GM21447 (cell line): Measurements from ENCODE around the gene SNORC.
"Not testable (repeated sequence)": the region's sequence is repeated elsewhere in the genome, so short reads cannot be mapped to it uniquely, and the experiment has no call there.

ENCODE experiments used
- ATAC-seq: cut with Tn5 transposase; IDR thresholded peaks from one replicate; pipeline ENCODE4 v1.9.1; 2021; ENCODE audit not compliant: unreplicated experiment

SNORC gene

DNA sequence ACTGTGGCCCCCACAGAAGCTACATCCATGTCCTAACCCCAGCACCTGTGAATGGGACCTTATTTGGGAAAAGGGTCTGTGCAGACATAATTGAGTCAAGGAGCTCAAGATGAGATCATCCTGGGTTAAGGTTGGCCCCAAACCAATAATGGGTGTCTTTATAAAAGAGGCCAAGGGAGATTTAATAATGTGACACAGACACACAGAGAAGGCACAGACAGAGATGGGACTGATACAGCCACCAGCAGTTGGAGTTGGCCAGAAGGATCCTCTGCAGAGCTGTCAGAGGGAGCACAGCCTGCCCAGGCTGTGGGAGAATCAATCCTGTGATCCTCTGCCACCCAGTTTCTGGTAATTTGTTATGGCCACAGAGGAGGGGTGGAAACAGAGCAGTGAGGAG, 26.0 kb downstream of the SNORC start:
- no peak for ATAC-seq

DNA sequence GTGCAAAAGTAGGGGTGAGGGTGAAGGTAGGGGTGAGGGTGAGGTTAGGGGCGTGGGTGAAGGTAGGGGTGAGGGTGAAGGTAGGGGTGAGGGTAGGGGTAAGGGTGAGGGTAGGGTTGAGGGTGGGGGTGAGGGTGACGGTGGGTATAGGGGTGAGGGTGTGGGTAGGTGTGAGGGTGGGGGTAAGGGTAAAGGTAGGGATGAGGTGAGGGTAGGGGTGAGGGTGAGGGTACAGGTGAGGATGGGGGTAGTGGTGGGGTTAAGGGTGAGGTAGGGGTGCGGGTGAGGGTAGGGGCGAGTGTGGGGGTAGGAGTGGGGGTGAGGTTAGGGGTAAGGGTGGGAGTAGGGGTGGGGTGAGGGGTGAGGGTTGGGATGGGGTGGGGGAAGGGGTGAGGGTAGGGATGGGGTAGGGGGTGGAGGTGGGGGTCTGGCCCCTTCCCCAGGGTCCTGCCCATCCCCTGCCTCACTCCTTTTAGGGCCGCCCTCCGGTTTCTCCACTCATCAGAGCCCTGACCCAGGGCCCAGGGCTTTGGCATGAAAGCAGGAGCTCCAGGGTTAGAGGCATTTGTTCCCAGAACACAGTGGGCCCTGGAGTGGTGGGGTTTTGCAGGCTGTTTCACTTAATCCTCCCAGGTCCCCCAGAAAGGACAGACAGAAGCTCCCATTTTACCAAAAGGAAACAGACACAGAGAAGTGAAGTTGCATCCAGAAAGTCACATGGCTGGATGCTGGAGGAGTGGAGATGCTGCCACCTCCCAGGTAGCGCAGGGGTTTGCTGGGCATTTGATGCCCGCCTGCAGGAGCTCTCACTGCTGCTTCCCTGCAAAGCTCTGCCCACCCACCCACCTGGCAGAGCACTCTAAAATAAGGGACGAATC, 26.9 kb downstream of the SNORC start:
- ATAC-seq: no peak

DNA sequence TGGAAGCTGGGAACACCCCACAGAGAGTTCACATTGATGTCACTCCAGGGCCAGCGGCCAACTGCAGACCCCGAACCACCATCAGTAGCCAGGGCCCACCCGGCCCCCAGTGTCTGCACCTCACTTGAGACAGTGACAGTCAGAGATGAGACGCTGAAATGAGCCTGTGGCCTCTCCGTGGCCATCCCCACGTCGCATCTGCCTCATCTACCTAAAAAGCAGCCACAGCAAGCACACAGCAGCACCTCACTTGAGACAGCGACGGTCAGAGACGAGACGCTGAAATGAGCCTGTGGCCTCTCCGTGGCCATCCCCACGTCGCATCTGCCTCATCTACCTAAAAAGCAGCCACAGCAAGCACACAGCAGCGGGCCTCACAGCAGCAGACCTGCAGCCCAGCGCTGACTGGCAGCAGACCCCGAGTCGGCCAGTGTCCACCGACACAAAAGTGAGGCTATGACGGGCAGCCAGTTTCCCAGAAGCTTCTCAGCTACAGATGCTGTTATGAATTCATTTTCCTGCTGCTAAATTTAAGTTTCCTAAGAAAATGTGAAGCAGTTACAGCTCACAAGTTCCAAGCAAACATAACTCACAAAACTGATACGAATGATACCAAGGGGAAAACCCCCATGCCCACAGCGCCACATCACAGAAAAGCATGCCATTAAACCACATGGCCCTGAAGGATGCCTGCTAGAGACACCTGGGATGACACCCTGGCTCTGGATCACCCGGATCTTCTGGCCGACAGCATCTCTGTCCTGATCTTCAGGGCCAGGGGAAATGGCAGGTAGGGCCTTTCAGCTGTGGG, 27.7 kb downstream of the SNORC start:
- no peak for ATAC-seq

DNA sequence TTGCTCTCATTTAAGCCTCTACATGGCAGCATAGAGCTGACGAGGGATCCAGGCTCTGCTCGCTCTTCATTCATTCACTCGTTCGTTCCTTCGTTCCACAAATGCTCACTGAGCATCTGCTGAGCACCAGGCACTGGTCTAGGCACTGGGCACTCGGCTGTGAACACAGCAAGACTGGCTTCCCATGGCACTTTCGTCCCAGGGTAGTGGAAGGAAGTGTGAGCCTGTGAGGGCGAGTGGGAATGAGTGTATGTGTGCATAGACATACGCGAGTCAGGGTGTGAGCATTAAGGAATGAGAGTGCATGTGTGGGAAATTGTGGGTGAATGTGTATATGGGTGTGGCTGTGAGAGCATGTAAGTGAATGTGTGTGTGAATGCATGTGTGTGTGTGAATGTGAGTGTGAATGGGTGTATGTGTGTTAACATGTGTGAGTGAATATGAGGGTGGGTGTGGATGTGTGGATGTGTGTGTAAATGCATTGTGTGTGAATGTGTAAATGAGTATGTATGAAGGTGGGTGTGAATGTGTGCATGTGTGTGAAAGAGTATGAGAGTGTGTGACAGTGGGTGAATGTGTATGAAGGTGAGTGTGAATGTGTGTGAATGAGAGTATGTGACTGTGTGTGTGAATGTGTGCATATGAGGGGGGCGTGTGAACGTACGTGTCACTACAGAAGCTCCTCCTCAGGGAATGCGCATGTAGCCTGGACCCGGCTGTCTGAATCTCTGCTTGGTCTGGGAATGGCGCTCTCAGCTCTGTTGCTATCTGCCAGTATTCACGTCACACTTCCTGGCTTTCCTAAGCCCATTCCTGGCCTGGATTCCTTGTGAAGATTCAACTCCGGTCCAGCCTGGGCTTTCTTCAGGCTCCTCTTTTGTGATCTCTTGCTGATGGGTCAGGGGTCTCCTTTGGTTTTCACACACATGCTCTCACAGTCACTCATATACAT, 28.8 kb downstream of the SNORC start:
- ATAC-seq: no peak

DNA sequence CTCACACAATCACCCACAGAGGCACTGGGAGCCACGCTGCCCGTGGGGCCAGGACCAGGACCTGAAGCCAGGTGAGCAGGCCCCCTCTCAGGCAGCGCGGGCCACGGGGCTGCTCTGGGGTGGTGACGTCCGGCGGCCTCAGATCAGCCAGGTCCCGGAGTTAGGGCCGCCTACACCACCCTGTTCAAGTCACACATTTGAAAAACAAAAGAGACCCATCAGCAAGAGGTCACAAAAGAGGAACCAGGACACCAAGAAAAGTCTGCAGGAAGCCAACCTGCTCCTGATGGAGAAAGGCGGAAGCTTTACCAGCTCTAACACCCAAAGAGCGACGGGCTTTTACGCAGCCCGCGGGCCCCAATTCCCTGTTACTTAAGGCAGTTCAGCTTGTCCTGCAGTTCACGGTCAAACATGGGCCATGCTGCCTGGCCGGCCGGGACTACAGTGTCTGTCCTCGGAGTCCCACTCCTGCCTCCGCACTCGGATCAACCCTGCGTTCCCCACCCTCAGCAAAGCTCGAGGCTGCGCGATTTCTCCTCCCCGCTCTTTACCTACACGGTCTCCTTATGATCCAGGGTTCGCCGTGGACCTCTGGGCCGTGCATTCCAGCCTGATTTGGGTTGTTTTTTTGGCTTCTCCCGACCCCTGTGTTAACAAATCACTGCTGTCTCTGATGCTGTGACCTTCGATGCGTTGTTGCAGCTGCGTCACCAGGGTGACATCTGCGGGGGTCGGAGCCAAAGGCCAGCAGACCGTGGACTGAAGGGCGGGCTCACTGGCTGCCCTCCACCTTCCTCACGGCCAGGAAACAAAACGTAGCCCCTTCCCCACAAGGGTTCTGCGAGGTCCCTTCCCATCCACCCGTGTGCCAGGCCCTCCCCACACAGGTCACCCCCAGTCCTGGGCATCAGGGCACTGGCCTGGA, 31.0 kb downstream of the SNORC start:
- no peak for ATAC-seq

DNA sequence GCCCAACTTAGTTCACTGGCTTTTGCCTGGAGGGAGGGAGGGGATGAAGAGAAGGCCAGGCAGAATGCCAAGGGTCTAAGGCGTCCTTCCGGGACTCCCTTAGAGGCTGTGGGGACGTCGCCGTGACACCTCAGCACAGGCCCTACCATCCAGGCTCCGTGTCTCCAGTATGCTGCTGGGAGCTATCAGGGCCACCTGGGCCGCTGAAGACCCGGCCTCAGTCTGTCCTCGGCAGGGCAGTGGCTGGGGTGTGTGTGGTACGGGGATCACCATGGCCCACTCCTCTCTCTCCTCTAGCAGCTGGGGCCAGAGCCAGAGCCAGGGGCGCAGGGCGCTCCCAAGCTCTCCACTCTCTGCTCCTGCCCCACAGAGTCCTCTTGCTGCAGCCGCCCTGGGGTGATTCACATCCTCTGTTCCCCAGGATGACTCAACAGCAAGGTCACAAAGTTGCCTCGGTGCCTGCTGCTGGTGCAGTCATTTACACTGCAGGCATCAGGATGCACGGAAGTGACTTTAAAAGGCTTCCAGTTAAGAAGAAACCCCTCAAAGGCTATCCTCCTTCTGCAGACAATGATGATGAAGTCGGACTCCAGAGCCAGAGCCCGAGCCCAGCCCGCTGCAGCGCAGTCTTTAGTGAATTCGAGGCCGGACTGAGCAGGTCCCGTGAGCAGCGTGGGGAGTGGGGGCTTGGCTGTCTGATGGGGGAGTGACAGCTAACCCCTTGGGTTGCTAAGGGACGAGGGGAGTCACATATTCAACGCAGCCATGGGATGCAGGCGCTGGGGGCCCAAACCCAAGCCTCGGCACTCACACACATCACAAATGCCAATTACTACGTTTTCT, 31.9 kb downstream of the SNORC start:
- no peak for ATAC-seq

DNA sequence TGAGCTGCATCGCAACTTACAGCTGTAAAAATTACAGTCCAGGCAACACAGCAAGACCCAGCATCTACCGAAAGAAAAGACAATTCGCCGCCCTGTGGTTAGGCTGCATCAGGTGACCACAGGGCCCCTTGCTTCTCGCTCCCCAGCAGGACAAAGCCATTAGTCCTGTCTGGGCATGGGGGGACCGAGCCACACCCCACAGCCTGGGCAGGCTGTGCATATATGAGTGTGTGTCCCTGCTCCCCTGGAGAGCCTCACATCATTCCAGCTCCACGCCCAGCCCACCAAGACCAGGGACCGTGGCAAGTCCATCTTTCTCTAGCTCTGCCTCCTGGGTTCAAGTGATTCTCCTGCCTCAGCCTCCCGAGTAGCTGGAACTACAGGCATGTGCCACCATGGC, 33.9 kb downstream of the SNORC start:
- ATAC-seq: no peak

DNA sequence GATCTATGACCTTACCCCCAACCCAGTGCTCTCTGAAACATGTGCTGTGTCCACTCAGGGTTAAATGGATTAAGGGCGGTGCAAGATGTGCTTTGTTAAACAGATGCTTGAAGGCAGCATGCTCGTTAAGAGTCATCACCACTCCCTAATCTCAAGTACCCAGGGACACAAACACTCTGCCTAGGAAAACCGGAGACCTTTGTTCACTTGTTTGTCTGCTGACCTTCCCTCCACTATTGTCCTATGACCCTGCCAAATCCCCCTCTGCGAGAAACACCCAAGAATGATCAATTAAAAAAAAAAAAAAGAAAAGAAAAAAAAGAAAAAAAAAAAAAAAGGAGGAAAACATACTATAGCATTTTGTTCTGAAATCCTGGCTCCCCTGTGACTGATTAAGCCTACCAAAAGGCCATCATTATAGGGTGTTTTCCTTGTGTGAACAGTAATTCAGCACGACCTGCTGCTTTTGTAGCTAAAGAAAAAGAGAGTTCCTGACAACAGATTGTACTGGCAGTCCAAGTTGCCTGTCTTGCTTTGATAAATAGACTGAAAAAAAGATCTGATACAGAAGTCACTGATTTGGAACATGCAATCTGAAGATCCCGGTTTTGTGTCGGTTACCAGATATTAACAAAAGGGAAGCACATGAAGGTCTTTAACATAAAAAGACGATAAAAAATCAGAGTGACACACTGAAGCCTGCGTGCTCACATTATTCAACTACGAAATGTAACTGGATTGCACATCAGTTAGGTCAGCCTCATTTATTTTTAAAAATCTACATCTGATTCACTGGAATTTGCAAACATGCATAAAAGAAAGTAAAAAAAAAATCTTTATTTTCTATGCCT, 37.0 kb downstream of the SNORC start:
- ATAC-seq: not testable (repeated sequence)

DNA sequence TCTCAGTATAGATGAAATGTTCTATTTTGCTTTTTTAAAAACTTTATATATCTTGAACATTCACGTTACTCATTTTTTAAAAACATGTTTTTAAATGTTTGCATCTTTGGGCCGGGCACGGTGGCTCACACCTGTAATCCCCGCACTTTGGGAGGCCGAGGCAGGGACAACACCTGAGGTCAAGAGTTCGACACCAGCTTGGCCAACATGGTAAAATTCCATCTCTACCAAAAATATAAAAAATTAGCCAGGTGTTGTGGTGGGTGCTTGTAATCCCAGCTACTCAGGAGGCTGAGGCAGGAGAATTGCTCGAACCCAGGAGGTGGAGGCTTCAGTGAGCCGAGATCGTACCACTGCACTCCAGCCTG, 37.6 kb downstream of the SNORC start:
- ATAC-seq: not testable (repeated sequence)

DNA sequence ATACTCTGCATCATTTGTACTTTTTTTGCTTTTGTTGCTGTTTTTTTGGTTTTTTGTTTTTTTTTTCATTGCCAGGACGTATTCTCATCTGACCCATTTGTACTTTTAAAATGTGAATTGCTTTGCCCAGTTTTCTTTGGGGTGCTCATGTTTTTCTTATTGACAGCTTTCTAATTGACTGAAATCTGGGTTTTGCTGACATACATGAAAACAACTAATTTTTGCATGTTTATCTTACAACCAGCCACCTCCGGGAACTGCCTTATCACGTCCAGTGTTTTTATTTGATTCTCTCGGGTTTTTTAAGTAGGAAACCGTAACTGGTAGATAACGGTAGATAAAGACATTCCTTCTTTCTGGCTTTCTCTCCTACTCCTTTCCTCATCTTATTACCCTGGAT, 38.6 kb downstream of the SNORC start:
- no peak for ATAC-seq

DNA sequence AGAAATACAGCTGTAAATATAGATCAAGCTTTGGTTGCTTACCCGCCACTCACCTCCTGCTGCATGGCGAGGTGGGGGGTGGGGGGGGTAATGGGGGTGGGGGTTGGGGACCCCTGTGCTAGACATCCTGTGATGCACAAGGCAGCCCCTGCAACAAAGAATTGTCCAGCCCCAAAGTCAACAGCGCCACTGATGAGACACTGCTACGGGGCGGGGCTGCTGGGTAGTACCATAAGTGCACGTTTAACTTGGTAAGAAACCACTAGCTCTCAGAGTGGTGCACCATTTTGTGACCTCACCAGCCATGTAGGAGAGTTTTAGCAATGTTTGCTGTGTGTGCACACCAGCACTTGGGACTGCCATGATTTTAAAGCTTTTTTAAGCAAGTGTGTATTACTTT, 40.3 kb downstream of the SNORC start:
- ATAC-seq: no peak

DNA sequence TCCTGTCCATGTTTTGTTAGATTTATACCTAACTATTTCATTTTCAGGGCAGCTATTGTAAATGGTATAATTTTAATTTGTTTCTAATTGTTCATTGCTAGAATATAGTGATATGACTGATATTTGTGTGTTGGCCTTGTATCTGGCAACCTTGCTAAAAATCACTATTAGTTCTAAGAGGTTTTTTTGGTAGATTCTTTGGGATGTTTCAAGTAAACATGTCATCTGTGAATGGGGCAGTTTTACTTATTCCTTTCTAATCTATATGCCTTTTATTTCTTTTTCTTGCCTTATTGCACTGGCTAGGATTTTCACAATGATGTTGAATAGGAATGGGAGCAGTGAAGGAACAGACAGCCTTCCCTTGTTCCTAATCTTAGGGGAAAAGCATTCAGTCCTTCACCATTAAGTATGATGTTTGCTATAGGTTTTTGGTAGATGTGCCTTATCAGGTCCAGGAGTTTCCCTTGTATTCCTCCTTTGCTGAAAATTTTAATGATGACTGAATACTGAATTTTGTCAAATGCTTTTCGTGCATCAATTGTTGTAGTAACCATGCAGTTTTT, 41.7 kb downstream of the SNORC start:
- ATAC-seq: no peak

DNA sequence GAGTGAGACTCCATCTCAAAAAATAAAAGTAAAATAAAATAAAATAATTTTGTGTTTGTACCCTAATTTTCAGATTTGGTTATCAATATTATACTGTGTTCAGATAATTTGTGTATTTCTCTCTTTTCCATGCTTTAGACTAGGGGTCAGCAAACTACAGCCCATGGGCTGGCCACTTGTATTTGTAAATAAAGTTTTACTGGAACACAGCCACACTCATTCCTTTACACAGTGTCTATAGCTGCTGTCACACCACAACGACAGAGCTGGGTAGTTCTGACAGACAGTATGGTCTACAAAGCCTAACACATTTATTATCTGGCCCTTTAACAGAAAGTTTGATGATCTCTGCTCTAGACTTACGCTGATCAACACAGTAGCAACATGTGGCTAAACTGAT, 43.8 kb downstream of the SNORC start:
- no peak for ATAC-seq

DNA sequence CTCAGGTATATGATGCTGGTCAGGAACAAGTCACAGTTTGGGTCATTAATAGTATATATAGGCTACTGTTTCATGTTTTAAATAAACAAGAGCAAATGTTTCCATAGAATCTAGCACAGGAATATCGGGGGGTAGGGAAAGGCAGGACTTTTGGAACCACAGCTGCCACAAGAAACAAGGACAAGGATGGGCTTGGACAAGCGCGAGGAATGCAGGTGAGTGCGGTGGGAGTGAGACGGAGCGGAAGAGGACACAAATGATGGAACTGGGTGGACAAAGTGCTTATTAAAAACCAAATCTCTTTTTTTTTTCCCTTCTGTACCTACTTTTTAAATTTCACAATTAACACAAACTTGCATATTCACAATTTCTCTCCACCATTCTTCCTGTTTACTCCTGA, 49.1 kb downstream of the SNORC start:
- ATAC-seq: no peak

DNA sequence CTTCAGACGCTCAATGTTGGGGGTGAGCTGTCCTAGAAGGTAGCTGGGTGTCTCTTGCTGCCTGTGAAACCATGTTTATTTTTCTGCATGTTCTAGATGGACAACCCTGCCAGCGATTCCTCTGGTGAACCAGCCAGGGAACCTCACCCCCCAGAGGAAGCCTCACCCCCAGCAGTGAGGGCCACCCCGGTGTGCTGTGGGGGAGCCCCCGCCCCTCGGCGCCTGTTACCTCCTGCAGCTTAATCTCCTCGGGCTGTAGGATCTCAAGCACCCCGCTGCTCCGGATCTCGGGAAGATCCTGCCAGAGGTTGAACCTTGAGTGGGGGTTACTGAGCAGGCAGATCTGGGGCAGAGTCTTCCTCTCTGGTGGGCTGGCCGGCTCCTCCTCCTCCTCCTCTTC, 50.0 kb downstream of the SNORC start:
- no peak for ATAC-seq

DNA sequence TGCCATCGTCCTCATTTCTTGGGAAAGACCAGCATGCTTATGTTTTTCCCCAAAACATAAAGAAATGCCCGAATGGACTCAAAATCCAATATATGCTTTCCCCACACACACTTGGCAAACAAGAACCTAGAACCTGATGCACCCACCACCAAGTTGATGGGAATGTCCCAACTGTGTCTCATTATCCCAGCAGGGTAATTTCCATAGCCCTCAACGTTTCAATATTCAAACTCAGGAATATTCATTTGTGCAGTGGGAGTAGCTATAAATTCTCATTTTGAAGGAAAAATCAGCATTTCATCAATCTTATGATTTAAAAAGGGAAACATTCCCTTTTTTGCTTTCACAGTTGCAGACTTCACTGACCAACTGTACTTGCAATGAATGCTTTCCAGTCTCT, 50.7 kb downstream of the SNORC start:
- ATAC-seq: no peak

DNA sequence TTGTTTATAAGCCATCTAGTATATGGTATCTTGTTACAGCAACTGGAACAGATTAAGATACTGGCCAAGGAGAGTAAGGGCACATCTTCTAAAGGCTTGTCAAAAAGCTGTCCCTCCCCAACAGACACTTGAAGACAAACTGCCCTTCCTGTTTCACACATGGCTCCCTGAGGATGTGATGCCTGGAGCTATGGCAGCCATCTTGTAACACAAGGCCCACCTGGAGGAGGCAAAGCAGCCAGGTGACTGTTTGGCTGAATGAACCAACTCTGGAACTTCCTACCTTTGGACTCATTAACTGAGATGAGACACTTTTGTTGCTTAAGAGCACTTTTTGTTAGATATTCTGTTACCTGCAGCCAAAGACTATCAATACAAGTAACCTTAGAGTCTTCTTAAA, 54.4 kb downstream of the SNORC start:
- no peak for ATAC-seq
